ENCODE data around the gene THOC7. TPM values are rescaled to one million over a fixed set of nuclear protein-coding genes. Genes with fewer than 3 reads are reported as not detected.

The THOC7 gene
- total RNA-seq, 1 experiment from 2014 or later = 96.2 TPM

DNA sequence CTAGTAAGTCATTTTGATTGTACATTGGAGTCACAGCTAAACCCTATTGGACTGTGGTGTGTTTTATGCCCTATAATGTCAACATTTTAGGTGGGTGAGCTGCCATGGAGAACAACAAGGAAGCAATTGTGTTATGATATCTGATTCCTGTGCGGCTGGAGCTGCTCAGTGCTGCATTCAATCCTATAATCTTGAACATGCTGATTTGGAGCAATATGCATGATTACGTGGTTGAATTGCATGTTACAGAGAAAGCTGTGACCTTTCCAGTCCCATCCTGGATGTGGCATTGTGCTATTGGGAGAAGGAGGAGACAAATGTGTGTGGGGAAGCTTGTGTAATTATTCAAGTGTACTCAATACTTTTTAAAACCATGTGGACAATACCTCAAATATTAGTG, 64.7 kb downstream of the THOC7 start:
- no peaks in the 10 kb centered on the region for H3K27me3 ChIP-seq (ENCODE audit: low read length)
- no peaks in the 10 kb centered on the region for H3K79me2 ChIP-seq (ENCODE audit: low read length)
- DNase-seq = no peak
- H3K27ac ChIP-seq (ENCODE audit: low read length) = no peak overlapping the region
- no peaks in the 10 kb centered on the region for H3K9me2 ChIP-seq (replicated peaks; ENCODE audit: insufficient read depth, low read length)
- peaks cover 8% of the 10 kb centered on the region; the same call in 1 of the 2 replicates for H3K4me1 ChIP-seq (ENCODE audit: low read length)
- no peak overlapping the region for H3K9ac ChIP-seq (ENCODE audit: low read length)
- H3K36me3 ChIP-seq (ENCODE audit: insufficient read depth, low read length) = no peaks in the 10 kb centered on the region
- no peak overlapping the region for H3K4me3 ChIP-seq (ENCODE audit: low read length)
- H3K9me3 ChIP-seq (ENCODE audit: low read length) = no peaks in the 10 kb centered on the region
- H2AFZ ChIP-seq (ENCODE audit: low read length) = no peak overlapping the region
- H4K20me1 ChIP-seq (ENCODE audit: insufficient read depth, low read depth, low read length) = no peaks in the 10 kb centered on the region
- H3K4me2 ChIP-seq (ENCODE audit: low read depth, low read length, poor library complexity, severe bottlenecking) = no peak overlapping the region

GRCh38 chr3:63798544-63798943, 65.1 kb downstream of the THOC7 start:
- no peak for DNase-seq
- no peak overlapping the region for H3K4me2 ChIP-seq (ENCODE audit: low read depth, low read length, poor library complexity, severe bottlenecking)

GRCh38 chr3:63795438-63795837, 68.2 kb downstream of the THOC7 start:
- no peak overlapping the region for H3K4me3 ChIP-seq (ENCODE audit: low read length)
- H3K79me2 ChIP-seq (ENCODE audit: low read length) = no peaks in the 10 kb centered on the region
- no peaks in the 10 kb centered on the region for H3K27me3 ChIP-seq (ENCODE audit: low read length)
- H4K20me1 ChIP-seq (ENCODE audit: insufficient read depth, low read depth, low read length) = no peaks in the 10 kb centered on the region
- no peak overlapping the region for H2AFZ ChIP-seq (ENCODE audit: low read length)
- no peaks in the 10 kb centered on the region for H3K36me3 ChIP-seq (ENCODE audit: insufficient read depth, low read length)
- no peak for DNase-seq
- no peak overlapping the region for H3K4me2 ChIP-seq (ENCODE audit: low read depth, low read length, poor library complexity, severe bottlenecking)
- no peaks in the 10 kb centered on the region for H3K9me2 ChIP-seq (replicated peaks; ENCODE audit: insufficient read depth, low read length)
- H3K9me3 ChIP-seq (ENCODE audit: low read length) = no peaks in the 10 kb centered on the region
- no peak overlapping the region for H3K9ac ChIP-seq (ENCODE audit: low read length)
- no peak overlapping the region for H3K27ac ChIP-seq (ENCODE audit: low read length)
- H3K4me1 ChIP-seq (ENCODE audit: low read length) = peaks cover 8% of the 10 kb centered on the region; the same call in 1 of the 2 replicates

More at GRCh38 chr3:63798544-63798943, 65.1 kb downstream of the THOC7 start:
- no peaks in the 10 kb centered on the region for H3K27me3 ChIP-seq (ENCODE audit: low read length)
- H3K36me3 ChIP-seq (ENCODE audit: insufficient read depth, low read length) = no peaks in the 10 kb centered on the region
- H2AFZ ChIP-seq (ENCODE audit: low read length) = no peak overlapping the region
- no peaks in the 10 kb centered on the region for H4K20me1 ChIP-seq (ENCODE audit: insufficient read depth, low read depth, low read length)
- H3K9ac ChIP-seq (ENCODE audit: low read length) = no peak overlapping the region
- H3K4me1 ChIP-seq (ENCODE audit: low read length) = peaks cover 8% of the 10 kb centered on the region; the same call in 1 of the 2 replicates
- H3K9me2 ChIP-seq (replicated peaks; ENCODE audit: insufficient read depth, low read length) = no peaks in the 10 kb centered on the region
- H3K4me3 ChIP-seq (ENCODE audit: low read length) = no peak overlapping the region
- no peaks in the 10 kb centered on the region for H3K9me3 ChIP-seq (ENCODE audit: low read length)
- no peaks in the 10 kb centered on the region for H3K79me2 ChIP-seq (ENCODE audit: low read length)
- no peak overlapping the region for H3K27ac ChIP-seq (ENCODE audit: low read length)

- Histone ChIP-seq H3K9ac (ENCODE audit: low read length) (no peak overlapping the region), H3K9me3 (ENCODE audit: low read length) (no peaks in the 10 kb centered on the region), H2AFZ (ENCODE audit: low read length) (no peak overlapping the region), H3K4me3 (ENCODE audit: low read length) (no peak overlapping the region), H3K4me2 (ENCODE audit: low read depth, low read length, poor library complexity, severe bottlenecking) (no peak overlapping the region), H4K20me1 (ENCODE audit: insufficient read depth, low read depth, low read length) (no peaks in the 10 kb centered on the region), H3K79me2 (ENCODE audit: low read length) (no peaks in the 10 kb centered on the region), H3K4me1 (ENCODE audit: low read length) (peaks cover 8% of the 10 kb centered on the region; the same call in 1 of the 2 replicates), H3K27ac (ENCODE audit: low read length) (no peak overlapping the region), H3K36me3 (ENCODE audit: insufficient read depth, low read length) (no peaks in the 10 kb centered on the region), H3K27me3 (ENCODE audit: low read length) (no peaks in the 10 kb centered on the region), H3K9me2 (replicated peaks; ENCODE audit: insufficient read depth, low read length) (no peaks in the 10 kb centered on the region)
- peak; percentile 45 for DNase-seq
These were observed 71.6 kb downstream of the THOC7 start for GRCh38 chr3:63791974-63792373.

Small RNA genes lying within 50 kb of the gene (small RNA-seq; reads per million reads assigned to genes)
- gene SCAANT1 = 0.12 reads per million

Other genes starting within 250 kb of the THOC7 start
- gene SNTN, start 211.1 kb downstream of the THOC7 start, total RNA-seq (2014; rRNA removed; shearing (Covaris generic); ENCODE audit: low replicate concordance) = not detected in 2 replicates
- gene C3orf49, start 44.5 kb downstream of the THOC7 start, total RNA-seq (2014; rRNA removed; shearing (Covaris generic); ENCODE audit: low replicate concordance) = not detected in 2 replicates
- gene ATXN7, start 62 bp upstream of the THOC7 start, total RNA-seq (2014; rRNA removed; shearing (Covaris generic); ENCODE audit: low replicate concordance) = 30.4 and 33.6 TPM in 2 replicates
- gene SCAANT1, start 48.6 kb upstream of the THOC7 start, total RNA-seq (2014; rRNA removed; shearing (Covaris generic); ENCODE audit: low replicate concordance) = not detected in 2 replicates
- gene PSMD6, start 159.7 kb upstream of the THOC7 start, total RNA-seq (2014; rRNA removed; shearing (Covaris generic); ENCODE audit: low replicate concordance) = 95.6 and 99.4 TPM in 2 replicates

All from Karpas-422 (cell line).